Measurements from ENCODE around the gene MAPK8.

The MAPK8 gene

GRCh38 chr10:48369501-48369900, 63.0 kb downstream of the MAPK8 start:
- no peak overlapping the region for H3K4me3 ChIP-seq
- H3K27ac ChIP-seq = no peak overlapping the region

GRCh38 chr10:48377751-48378530, 71.5 kb downstream of the MAPK8 start:
- H3K27ac ChIP-seq = no peak overlapping the region
- H3K4me3 ChIP-seq = no peak overlapping the region

GRCh38 chr10:48378675-48379074, 72.2 kb downstream of the MAPK8 start:
- H3K27ac ChIP-seq = no peak overlapping the region
- no peak overlapping the region for H3K4me3 ChIP-seq

GRCh38 chr10:48381971-48382370, 75.5 kb downstream of the MAPK8 start:
- no peak overlapping the region for H3K27ac ChIP-seq
- no peak overlapping the region for H3K4me3 ChIP-seq

- Histone ChIP-seq H3K4me3 (no peak overlapping the region), H3K27ac (no peak overlapping the region)
Measured at GRCh38 chr10:48382982-48383381, 76.5 kb downstream of the MAPK8 start.

- no peak overlapping the region for H3K27ac ChIP-seq
- H3K4me3 ChIP-seq = no peak overlapping the region
Measured at GRCh38 chr10:48383393-48383792, 76.9 kb downstream of the MAPK8 start.

GRCh38 chr10:48384699-48384982, 78.2 kb downstream of the MAPK8 start:
- Histone ChIP-seq H3K27ac (no peak overlapping the region), H3K4me3 (no peak overlapping the region)

GRCh38 chr10:48389272-48389671, 82.8 kb downstream of the MAPK8 start:
- H3K4me3 ChIP-seq = no peak overlapping the region
- no peak overlapping the region for H3K27ac ChIP-seq

- H3K27ac ChIP-seq = no peak overlapping the region
- H3K4me3 ChIP-seq = no peak overlapping the region
Measured at GRCh38 chr10:48389846-48390557, 83.5 kb downstream of the MAPK8 start.

- Histone ChIP-seq H3K4me3 (no peak overlapping the region), H3K27ac (no peak overlapping the region)
Measured at GRCh38 chr10:48390558-48390871, 84.0 kb downstream of the MAPK8 start.

- peak overlapping the region in 1 of 21 experiments; percentile 9 for H3K27ac ChIP-seq
- H3K4me3 ChIP-seq = no peak overlapping the region
Measured at GRCh38 chr10:48390933-48391845, 84.7 kb downstream of the MAPK8 start.

GRCh38 chr10:48391994-48392393, 85.5 kb downstream of the MAPK8 start:
- no peak overlapping the region for H3K27ac ChIP-seq
- no peak overlapping the region for H3K4me3 ChIP-seq

GRCh38 chr10:48398261-48398660, 91.8 kb downstream of the MAPK8 start:
- Histone ChIP-seq H3K4me3 (no peak overlapping the region), H3K27ac (no peak overlapping the region)

- Histone ChIP-seq H3K4me3 (no peak overlapping the region), H3K27ac (peak overlapping the region in 1 of 21 experiments; percentile 7)
Measured at GRCh38 chr10:48399056-48399541, 92.6 kb downstream of the MAPK8 start.

GRCh38 chr10:48399551-48399950, 93.1 kb downstream of the MAPK8 start:
- Histone ChIP-seq H3K27ac (peak overlapping the region in 1 of 21 experiments; percentile 7), H3K4me3 (no peak overlapping the region)

GRCh38 chr10:48400129-48400849, 93.8 kb downstream of the MAPK8 start:
- Histone ChIP-seq H3K27ac (peak overlapping the region in 1 of 21 experiments; percentile 32), H3K4me3 (no peak overlapping the region)

- Histone ChIP-seq H3K4me3 (no peak overlapping the region), H3K27ac (no peak overlapping the region)
Measured at GRCh38 chr10:48400850-48401220, 94.4 kb downstream of the MAPK8 start.

- Histone ChIP-seq H3K27ac (no peak overlapping the region), H3K4me3 (no peak overlapping the region)
Measured at GRCh38 chr10:48404646-48405045, 98.2 kb downstream of the MAPK8 start.

GRCh38 chr10:48406204-48406603, 99.7 kb downstream of the MAPK8 start:
- no peak overlapping the region for H3K4me3 ChIP-seq

GRCh38 chr10:48406658-48407057, 100.2 kb downstream of the MAPK8 start:
- Histone ChIP-seq H3K27ac (no peak overlapping the region), H3K4me3 (no peak overlapping the region)

More at GRCh38 chr10:48406204-48406603, 99.7 kb downstream of the MAPK8 start:
- no peak overlapping the region for H3K27ac ChIP-seq
